GM18498 (cell line): ENCODE measurements around the gene COL25A1.
"Not testable (repeated sequence)": the region's sequence is repeated elsewhere in the genome, so short reads cannot be mapped to it uniquely, and the experiment has no call there.

Source experiments
- ATAC-seq: cut with Tn5 transposase; IDR thresholded peaks from one replicate; pipeline ENCODE4 v1.9.1; 2021; ENCODE audit warnings: mild to moderate bottlenecking, moderate library complexity; ENCODE audit not compliant: unreplicated experiment

The COL25A1 gene

GRCh38 chr4:108972613-108973283, 329.7 kb downstream of the COL25A1 start:
- ATAC-seq: peak; percentile 56

- no peak for ATAC-seq
These were observed 331.0 kb downstream of the COL25A1 start for GRCh38 chr4:108971473-108971872.

GRCh38 chr4:108965472-108966076, 336.9 kb downstream of the COL25A1 start:
- ATAC-seq: no peak

GRCh38 chr4:108965016-108965415, 337.4 kb downstream of the COL25A1 start:
- ATAC-seq: no peak

- ATAC-seq: no peak
These were observed 338.5 kb downstream of the COL25A1 start for GRCh38 chr4:108963910-108964309.

GRCh38 chr4:108959491-108959890, 343.0 kb downstream of the COL25A1 start:
- ATAC-seq: no peak

- ATAC-seq: no peak
These were observed 347.6 kb downstream of the COL25A1 start for GRCh38 chr4:108954880-108955279.

- ATAC-seq: no peak
These were observed 348.5 kb downstream of the COL25A1 start for GRCh38 chr4:108953941-108954340.

- no peak for ATAC-seq
These were observed 352.1 kb downstream of the COL25A1 start for GRCh38 chr4:108950158-108950915.

- ATAC-seq: no peak
These were observed 354.9 kb downstream of the COL25A1 start for GRCh38 chr4:108947526-108947925.

GRCh38 chr4:108946237-108946636, 356.2 kb downstream of the COL25A1 start:
- ATAC-seq: no peak

GRCh38 chr4:108943976-108944591, 358.4 kb downstream of the COL25A1 start:
- ATAC-seq: no peak

- ATAC-seq: no peak
These were observed 359.1 kb downstream of the COL25A1 start for GRCh38 chr4:108943371-108943770.

- no peak for ATAC-seq
These were observed 360.5 kb downstream of the COL25A1 start for GRCh38 chr4:108941904-108942430.

GRCh38 chr4:108940634-108941033, 361.8 kb downstream of the COL25A1 start:
- no peak for ATAC-seq

- ATAC-seq: no peak
These were observed 362.3 kb downstream of the COL25A1 start for GRCh38 chr4:108940149-108940548.

GRCh38 chr4:108937066-108937465, 365.4 kb downstream of the COL25A1 start:
- ATAC-seq: no peak

GRCh38 chr4:108933925-108934324, 368.5 kb downstream of the COL25A1 start:
- not testable (repeated sequence) for ATAC-seq

GRCh38 chr4:108933046-108933445, 369.4 kb downstream of the COL25A1 start:
- ATAC-seq: no peak

- ATAC-seq: no peak
These were observed 370.5 kb downstream of the COL25A1 start for GRCh38 chr4:108931926-108932325.

- no peak for ATAC-seq
These were observed 372.3 kb downstream of the COL25A1 start for GRCh38 chr4:108930186-108930585.
